ENCODE results near the gene FAAP100. TPM values are rescaled to one million over a fixed set of nuclear protein-coding genes. Genes with fewer than 3 reads are reported as not detected.

FAAP100 gene
- total and polyA plus RNA-seq, 2 donors (not counting 1 experiment from before 2014, with no cell fraction given): 62.0 to 72.7 TPM

- H2AFZ ChIP-seq (ENCODE audit: insufficient read depth, low read depth, low read length, poor library complexity, severe bottlenecking): no peak overlapping the region
- intact Hi-C loops (cut with micrococcal nuclease): no loop called here
- peaks cover 0 to 68% of the 10 kb centered on the region in 2 experiments for H3K36me3 ChIP-seq (replicated peaks in 1 of 2; ENCODE audit: control extremely low read depth in 1 of 2, control insufficient read depth in 1 of 2, extremely low read depth in 1 of 2, insufficient read depth in 2 of 2, low read length in 1 of 2)
- H3K4me2 ChIP-seq (replicated peaks; ENCODE audit: low read depth, low read length, poor library complexity, severe bottlenecking): no peak overlapping the region
- Mint-ChIP-seq H3K4me3 (no peak overlapping the region), H3K4me1 (peaks cover 15% of the 10 kb centered on the region), H3K27ac (no peak overlapping the region), H3K9me3 (ENCODE audit: insufficient read depth) (no peaks in the 10 kb centered on the region), H3K27me3 (no peaks in the 10 kb centered on the region)
- ChIA-PET POLR2A (no interaction called here), CTCF (interaction anchor here (0.6 to 1.1 kb wide), 2 partner anchors 72 to 256 kb away, joined by 3 read pairs; no protein-coding TSS in a partner anchor)
- DNase-seq (no peak), ATAC-seq (ENCODE audit: low read depth) (no peak)
- no peak overlapping the region for H3K4me3 ChIP-seq (ENCODE audit: control extremely low read depth in 1 of 5, extremely low read depth in 1 of 5, insufficient read depth in 1 of 5, low read depth in 2 of 5, low read length in 4 of 5)
- no peak overlapping the region for H3K9ac ChIP-seq (ENCODE audit: low read length)
- H3K9me3 ChIP-seq (ENCODE audit: control extremely low read depth in 1 of 3, control insufficient read depth in 2 of 3, insufficient read depth in 1 of 3, low read length in 2 of 3): no peaks in the 10 kb centered on the region
- H3K4me1 ChIP-seq (ENCODE audit: control insufficient read depth in 2 of 2, insufficient read depth in 2 of 2, low read length in 2 of 2): peaks cover 7 to 9% of the 10 kb centered on the region in 2 donors
- H4K20me1 ChIP-seq (ENCODE audit: control insufficient read depth, insufficient read depth, low read length, poor library complexity, severe bottlenecking): peaks cover 37% of the 10 kb centered on the region
- H3K79me2 ChIP-seq (ENCODE audit: control insufficient read depth, insufficient read depth, low read length): peaks cover 40% of the 10 kb centered on the region
- H3K27ac ChIP-seq (ENCODE audit: low read length in 2 of 2): no peak overlapping the region
- TF ChIP-seq CTCF (IDR thresholded peaks at IDR 0.05) (no peak), EZH2 (IDR thresholded peaks at IDR 0.05; ENCODE audit: borderline replicate concordance, insufficient read depth, low read depth, low read length, poor library complexity, severe bottlenecking) (no peak)
- 95% methylated on average over 11 of the region's 14 CpGs for WGBS (ENCODE audit: insufficient coverage)
- no peaks in the 10 kb centered on the region for H3K27me3 ChIP-seq (replicated peaks in 1 of 4; ENCODE audit: control extremely low read depth in 1 of 4, control insufficient read depth in 3 of 4, insufficient read depth in 4 of 4, low read length in 3 of 4)
Observed at GRCh38 chr17:81547614-81547982, 4.6 kb downstream of the FAAP100 start.

- no peak overlapping the region for H2AFZ ChIP-seq (ENCODE audit: insufficient read depth, low read depth, low read length, poor library complexity, severe bottlenecking)
- peaks cover 40% of the 10 kb centered on the region for H3K79me2 ChIP-seq (ENCODE audit: control insufficient read depth, insufficient read depth, low read length)
- no peaks in the 10 kb centered on the region for H3K27me3 ChIP-seq (replicated peaks in 1 of 4; ENCODE audit: control extremely low read depth in 1 of 4, control insufficient read depth in 3 of 4, insufficient read depth in 4 of 4, low read length in 3 of 4)
- ChIA-PET POLR2A (no interaction called here), CTCF (interaction anchor here (0.6 to 2.0 kb wide), 4 partner anchors 51 to 255 kb away, joined by 3 to 6 read pairs (median 3); no protein-coding TSS in a partner anchor)
- no peaks in the 10 kb centered on the region for H3K9me3 Mint-ChIP-seq (ENCODE audit: insufficient read depth)
- no peak overlapping the region for H3K27ac Mint-ChIP-seq
- intact Hi-C loops (cut with micrococcal nuclease): no loop called here
- ATAC-seq (ENCODE audit: low read depth) (no peak), DNase-seq (no peak)
- no peak overlapping the region for H3K27ac ChIP-seq (ENCODE audit: low read length in 2 of 2)
- no peak overlapping the region for H3K4me3 Mint-ChIP-seq
- no peak overlapping the region for H3K4me3 ChIP-seq (ENCODE audit: control extremely low read depth in 1 of 5, extremely low read depth in 1 of 5, insufficient read depth in 1 of 5, low read depth in 2 of 5, low read length in 4 of 5)
- no peaks in the 10 kb centered on the region for H3K27me3 Mint-ChIP-seq
- H3K36me3 ChIP-seq (replicated peaks in 1 of 2; ENCODE audit: control extremely low read depth in 1 of 2, control insufficient read depth in 1 of 2, extremely low read depth in 1 of 2, insufficient read depth in 2 of 2, low read length in 1 of 2): peaks cover 0 to 71% of the 10 kb centered on the region in 2 experiments
- H3K9ac ChIP-seq (ENCODE audit: low read length): no peak overlapping the region
- TF ChIP-seq EZH2 (IDR thresholded peaks at IDR 0.05; ENCODE audit: borderline replicate concordance, insufficient read depth, low read depth, low read length, poor library complexity, severe bottlenecking): no peak
- TF ChIP-seq CTCF (IDR thresholded peaks at IDR 0.05): no peak
- 96% methylated on average over 36 of the region's 36 CpGs for WGBS (ENCODE audit: insufficient coverage)
- peaks cover 34% of the 10 kb centered on the region for H4K20me1 ChIP-seq (ENCODE audit: control insufficient read depth, insufficient read depth, low read length, poor library complexity, severe bottlenecking)
- H3K9me3 ChIP-seq (ENCODE audit: control extremely low read depth in 1 of 3, control insufficient read depth in 2 of 3, insufficient read depth in 1 of 3, low read length in 2 of 3): no peaks in the 10 kb centered on the region
- H3K4me1 Mint-ChIP-seq: peaks cover 15% of the 10 kb centered on the region
- no peak overlapping the region for H3K4me2 ChIP-seq (replicated peaks; ENCODE audit: low read depth, low read length, poor library complexity, severe bottlenecking)
- H3K4me1 ChIP-seq (ENCODE audit: control insufficient read depth in 2 of 2, insufficient read depth in 2 of 2, low read length in 2 of 2): peaks cover 7 to 9% of the 10 kb centered on the region in 2 donors
Observed at GRCh38 chr17:81546906-81547613, 5.1 kb downstream of the FAAP100 start.

Measured in B cell (primary cell).